ENCODE results near the gene TAB2.

The TAB2 gene

GRCh38 chr6:149429427-149430360 lies 112.2 kb downstream of the TAB2 start (continued):
- TF ChIP-seq TSHZ2 (CRISPR knock-in tag; IDR thresholded peaks at IDR 0.05) (no peak), PPARA (CRISPR knock-in tag; IDR thresholded peaks at IDR 0.05; ENCODE audit: borderline replicate concordance) (no peak)

- peak; percentile 99 for ATAC-seq
- no peak for TF ChIP-seq TSHZ2 (CRISPR knock-in tag; IDR thresholded peaks at IDR 0.05)
- TF ChIP-seq PATZ1 (CRISPR knock-in tag; IDR thresholded peaks at IDR 0.05; ENCODE audit: borderline replicate concordance) = no peak
- no peak for TF ChIP-seq GLIS3 (CRISPR knock-in tag; IDR thresholded peaks at IDR 0.05)
- TF ChIP-seq OSR1 (CRISPR knock-in tag; IDR thresholded peaks at IDR 0.05) = no peak
- TF ChIP-seq TCF4 (CRISPR knock-in tag; IDR thresholded peaks at IDR 0.05; ENCODE audit: borderline replicate concordance) = no peak
- no peak for TF ChIP-seq TOX (CRISPR knock-in tag; IDR thresholded peaks at IDR 0.05; ENCODE audit: borderline replicate concordance)
- TF ChIP-seq ISL1 (CRISPR knock-in tag; IDR thresholded peaks at IDR 0.05) = no peak
- TF ChIP-seq PPARA (CRISPR knock-in tag; IDR thresholded peaks at IDR 0.05; ENCODE audit: borderline replicate concordance) = no peak
- TF ChIP-seq RARB (CRISPR knock-in tag; IDR thresholded peaks at IDR 0.05) = no peak
- no peak for TF ChIP-seq CREB5 (CRISPR knock-in tag; IDR thresholded peaks at IDR 0.05; ENCODE audit: low read depth)
- no peak for TF ChIP-seq POU6F1 (CRISPR knock-in tag; IDR thresholded peaks at IDR 0.05; ENCODE audit: borderline replicate concordance, low read depth)
- TF ChIP-seq CSRNP3 (CRISPR knock-in tag; IDR thresholded peaks at IDR 0.05) = no peak
- no peak for TF ChIP-seq BACH2 (CRISPR knock-in tag; IDR thresholded peaks at IDR 0.05; ENCODE audit: borderline replicate concordance)
Observed at GRCh38 chr6:149431905-149432775, 114.6 kb downstream of the TAB2 start.

Measured in SK-N-SH treated with all-trans-retinoic acid at 6 μM for 48 hours (cell line).